Subcutaneous abdominal adipose tissue (tissue), 5 donors: ENCODE measurements around the gene ZDHHC9.

Source experiments
- H3K27ac ChIP-seq: one replicate; pipeline ENCODE4 v1.7.0; 2013; ENCODE audit warnings: low read depth, mild to moderate bottlenecking, inconsistent platforms, low read length, moderate library complexity
- H3K27me3 ChIP-seq, 5 donors: one replicate each; pipeline ENCODE4 v1.7.0; 2013; ENCODE audit warnings: low read length in 5 of 5, inconsistent platforms in 1 of 5; ENCODE audit not compliant: control insufficient read depth in 5 of 5, insufficient read depth in 4 of 5
- H3K36me3 ChIP-seq, 5 donors: one replicate each; pipeline ENCODE4 v1.7.0; 2013; ENCODE audit warnings: low read length in 5 of 5; ENCODE audit not compliant: control insufficient read depth in 5 of 5, insufficient read depth in 5 of 5
- H3K4me1 ChIP-seq, 5 donors: one replicate each; pipeline ENCODE4 v1.7.0; 2013; ENCODE audit warnings: low read length in 5 of 5, mild to moderate bottlenecking in 3 of 5, moderate library complexity in 1 of 5; ENCODE audit not compliant: control insufficient read depth in 5 of 5, insufficient read depth in 5 of 5
- H3K4me3 ChIP-seq, 5 donors: one replicate each; pipeline ENCODE4 v1.7.0; 2013; ENCODE audit warnings: low read length in 5 of 5, low read depth in 1 of 5
- H3K9ac ChIP-seq, 5 donors: one replicate each; pipeline ENCODE4 v1.7.0; 2013; ENCODE audit warnings: low read length in 5 of 5, mild to moderate bottlenecking in 4 of 5, moderate library complexity in 3 of 5
- H3K9me3 ChIP-seq, 5 donors: one replicate each; pipeline ENCODE4 v1.7.0; 2013; ENCODE audit warnings: low read length in 5 of 5; ENCODE audit not compliant: control insufficient read depth in 5 of 5
- donor health status: healthy.
- donor health status: healthy.
- donor health status: healthy.
- donor health status: healthy.
- donor health status: healthy.

The ZDHHC9 gene

DNA sequence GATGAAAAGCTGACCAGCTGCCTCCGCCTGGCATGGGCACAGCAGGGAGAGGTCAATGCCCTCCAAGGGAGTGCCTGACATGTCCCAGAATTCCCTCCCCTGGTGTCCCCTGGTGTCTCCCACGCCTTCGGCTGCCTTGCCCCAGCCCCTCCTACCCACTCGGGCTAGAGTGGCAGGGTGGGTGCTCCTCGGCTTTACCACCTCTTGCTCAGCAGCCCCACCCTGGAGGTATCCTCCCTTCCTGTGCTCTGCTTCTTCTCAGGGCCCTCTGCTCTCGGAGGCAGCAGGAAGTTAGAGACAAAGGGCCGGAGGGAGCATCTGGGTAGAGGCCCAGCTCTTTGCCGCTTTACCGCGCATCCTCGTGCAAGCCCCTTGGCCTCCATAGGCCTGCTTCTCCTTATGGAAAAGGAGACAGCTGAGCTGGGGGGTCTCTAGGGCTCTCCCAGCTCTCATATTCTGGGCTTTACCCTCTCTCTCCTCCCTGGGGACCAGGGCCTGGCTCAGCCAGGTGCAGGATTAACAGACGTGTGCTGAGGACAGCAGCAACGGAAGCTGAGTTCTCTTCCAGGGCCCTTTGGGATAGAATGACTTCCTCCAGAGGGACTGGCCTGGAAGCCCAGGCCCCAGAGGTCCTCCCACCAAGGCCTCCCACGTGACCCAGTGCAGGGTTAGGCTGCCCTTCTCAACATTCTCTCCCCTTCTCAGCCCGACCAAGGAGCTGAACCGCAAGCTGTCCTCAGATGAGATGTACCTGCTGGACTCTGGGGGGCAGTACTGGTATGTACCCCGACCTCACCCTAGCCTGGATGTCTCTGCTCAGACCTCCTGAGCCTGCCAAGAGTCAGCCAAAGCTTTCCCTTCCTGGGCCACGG lies 87.7 kb downstream of the ZDHHC9 start:
- Histone ChIP-seq H3K9ac (no peak overlapping the region), H3K4me3 (no peak overlapping the region), H3K9me3 (no peaks in the 10 kb centered on the region), H3K4me1 (peaks cover 10 to 45% (median 15%) of the 10 kb centered on the region in 5 donors), H3K27me3 (peaks cover 0 to 16% (median 7%) of the 10 kb centered on the region in 5 donors), H3K36me3 (no peaks in the 10 kb centered on the region), H3K27ac (no peak overlapping the region)

DNA sequence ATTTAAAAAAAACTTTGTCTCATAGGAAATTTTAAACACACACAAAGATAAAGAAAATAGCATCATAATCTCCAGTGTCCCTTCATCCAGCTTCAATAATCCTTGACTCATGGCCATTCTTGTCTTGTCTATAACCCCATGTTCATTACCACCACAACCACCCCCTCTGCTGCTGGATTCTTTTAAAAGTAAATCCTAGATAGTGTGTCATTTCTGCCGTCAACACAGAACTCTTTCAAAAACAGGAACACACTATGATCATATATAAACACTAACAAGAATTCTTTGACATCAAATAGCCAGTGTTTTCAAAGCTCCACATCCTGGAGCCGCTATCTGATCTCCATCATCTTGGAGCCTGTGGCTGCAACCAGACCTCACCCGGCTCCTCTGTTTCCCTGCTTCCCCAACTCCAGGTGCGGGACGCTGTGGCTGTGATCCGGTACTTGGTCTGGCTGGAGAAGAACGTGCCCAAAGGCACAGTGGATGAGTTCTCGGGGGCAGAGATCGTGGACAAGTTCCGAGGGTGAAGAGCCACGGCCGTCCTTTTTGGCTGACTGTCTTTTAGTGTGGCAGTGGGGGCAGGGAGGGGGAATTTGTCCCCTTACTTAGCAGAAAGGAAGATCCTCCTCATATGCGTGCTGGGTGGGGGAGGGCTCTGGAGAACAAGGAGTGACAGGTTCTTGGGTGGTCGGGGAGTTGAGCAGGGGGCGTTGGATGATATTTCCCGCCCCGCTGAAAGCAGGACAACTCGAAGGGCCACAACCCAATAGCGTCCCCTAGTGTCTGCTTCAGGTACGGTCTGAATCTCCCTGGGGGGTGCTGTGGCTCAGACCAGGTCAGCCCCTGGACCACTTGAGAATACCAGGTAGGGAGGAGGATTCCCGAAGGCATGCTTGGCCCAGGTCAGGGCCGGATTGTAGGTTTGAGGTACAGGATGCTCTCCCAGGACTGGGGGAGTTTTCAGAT lies 89.3 kb downstream of the ZDHHC9 start:
- Histone ChIP-seq H3K9me3 (no peaks in the 10 kb centered on the region), H3K27ac (no peak overlapping the region), H3K27me3 (peaks cover 0 to 16% (median 9%) of the 10 kb centered on the region in 5 donors), H3K36me3 (no peaks in the 10 kb centered on the region), H3K4me3 (no peak overlapping the region), H3K9ac (no peak overlapping the region), H3K4me1 (peaks cover 1 to 34% (median 9%) of the 10 kb centered on the region in 5 donors)
